ENCODE data around the gene SLC12A8. TPM values are rescaled to one million over a fixed set of nuclear protein-coding genes. Genes with fewer than 3 reads are reported as not detected.

The SLC12A8 gene
- total and polyA plus RNA-seq, 2 experiments from 2014 or later, result 6.9 to 15.9 TPM

- TF ChIP-seq EZH2 (IDR thresholded peaks at IDR 0.05; ENCODE audit: low read depth, unreplicated experiment) (no peak), CTCF (conservative IDR thresholded peaks at IDR 0.05; ENCODE audit: low read depth in 2 of 2) (no peak), CREB1 (CRISPR knock-in tag; IDR thresholded peaks at IDR 0.05; ENCODE audit: low read depth) (no peak), ETS1 (IDR thresholded peaks at IDR 0.05) (no peak), REST (IDR thresholded peaks at IDR 0.05; ENCODE audit: unreplicated experiment) (no peak)
Observed at GRCh38 chr3:125187599-125187910, 25.0 kb downstream of the SLC12A8 start (continued).

- Histone ChIP-seq H4K20me1 (replicated peaks; ENCODE audit: insufficient read depth) (no peaks in the 10 kb centered on the region), H3K36me3 (ENCODE audit: insufficient read depth) (no peaks in the 10 kb centered on the region; the same call in 1 of the 2 replicates), H3K27me3 (ENCODE audit: insufficient read depth) (no peaks in the 10 kb centered on the region), H3F3A (replicated peaks; ENCODE audit: low read depth) (0 out of 2 replicates have a peak, but pooled peaks cover 2% of the 10 kb centered on the region), H2AFZ (no peak overlapping the region), H3K4me2 (no peak overlapping the region), H3K79me2 (replicated peaks; ENCODE audit: insufficient read depth) (no peaks in the 10 kb centered on the region), H3K27ac (ENCODE audit: low read depth) (no peak overlapping the region), H3K4me3 (no peak overlapping the region), H3K4me1 (ENCODE audit: insufficient read depth) (peaks cover 13% of the 10 kb centered on the region), H3K9me2 (ENCODE audit: insufficient read depth) (no peaks in the 10 kb centered on the region)
- peaks cover 34% of the 10 kb centered on the region for H3K4me1 Mint-ChIP-seq
- H3K4me3 Mint-ChIP-seq, result no peak overlapping the region
- peaks cover 3% of the 10 kb centered on the region; the same call in 1 of the 3 replicates for H3K9me3 Mint-ChIP-seq
- peaks cover 6% of the 10 kb centered on the region for H3K27me3 Mint-ChIP-seq (ENCODE audit: insufficient read depth, low read depth, poor library complexity)
- H3K27ac Mint-ChIP-seq, result peak overlapping the region; percentile 50
- ATAC-seq (peak; percentile 18; the same call in 2 of the 3 replicates), DNase-seq (ENCODE audit: low spot score) (no peak)
- peaks cover 28% of the 10 kb centered on the region for H3K36me3 Mint-ChIP-seq (ENCODE audit: low read depth)
- no peak for TF ChIP-seq POLR2AphosphoS5 (IDR thresholded peaks at IDR 0.05; ENCODE audit: low read depth)
- TF ChIP-seq EZH2 (IDR thresholded peaks at IDR 0.05; ENCODE audit: low read depth, unreplicated experiment), result no peak
- no peak for TF ChIP-seq NANOG (IDR thresholded peaks at IDR 0.05; ENCODE audit: borderline replicate concordance)
- no peak for TF ChIP-seq STAT1 (IDR thresholded peaks at IDR 0.05; ENCODE audit: unreplicated experiment)
- TF ChIP-seq JUNB (IDR thresholded peaks at IDR 0.05; ENCODE audit: unreplicated experiment), result no peak
- no peak for TF ChIP-seq REST (IDR thresholded peaks at IDR 0.05; ENCODE audit: unreplicated experiment)
Observed at GRCh38 chr3:125186800-125187598, 25.5 kb downstream of the SLC12A8 start.
